Liver (tissue), 3 donors: ENCODE results near the gene CALB2.

ENCODE experiments used
- EGR1 ChIP-seq, 2 donors: IDR thresholded peaks; 2 replicates each; pipeline ENCODE4 v1.6.1; 2016 to 2018; ENCODE audit warnings: antibody characterized with exemption in 2 of 2, low read depth in 2 of 2
- FOXA1 ChIP-seq: IDR thresholded peaks from 2 replicates; pipeline ENCODE4 v1.6.1; 2016; ENCODE audit warnings: antibody characterized with exemption
- FOXA2 ChIP-seq: IDR thresholded peaks from 2 replicates; pipeline ENCODE4 v1.6.1; 2016; ENCODE audit warnings: antibody characterized with exemption
- GABPA ChIP-seq, 2 donors: IDR thresholded peaks in 1 of 2; conservative IDR thresholded peaks in 1 of 2; 2 replicates each; pipeline ENCODE4 v1.6.1; 2016; ENCODE audit warnings: antibody characterized with exemption in 2 of 2, mild to moderate bottlenecking in 1 of 2, moderate library complexity in 1 of 2
- JUND ChIP-seq, 2 donors: IDR thresholded peaks; 2 replicates each; pipeline ENCODE4 v1.6.1; 2016; ENCODE audit warnings: antibody characterized with exemption in 2 of 2
- RAD21 ChIP-seq, 2 donors: IDR thresholded peaks; 2 replicates each; pipeline ENCODE4 v1.6.1; 2016; ENCODE audit warnings: antibody characterized with exemption in 2 of 2, mild to moderate bottlenecking in 2 of 2
- TAF1 ChIP-seq: conservative IDR thresholded peaks from 2 replicates; pipeline ENCODE4 v1.6.1; 2016; ENCODE audit warnings: antibody characterized with exemption, mild to moderate bottlenecking
- YY1 ChIP-seq: IDR thresholded peaks from 2 replicates; pipeline ENCODE4 v1.6.1; 2016; ENCODE audit warnings: antibody characterized with exemption, mild to moderate bottlenecking
- TF ChIP-seq, protein P1 (sequence below): fragments of 150-350 bp; IDR thresholded peaks from 2 replicates; pipeline ENCODE4 v1.5.1; 2017; ENCODE audit warnings: improper control_type of control experiment, low read depth, low read length; ENCODE audit not compliant: missing input control
- TF ChIP-seq, protein P2 (sequence below): IDR thresholded peaks from 2 replicates; pipeline ENCODE4 v1.6.1; 2016; ENCODE audit warnings: antibody characterized with exemption, mild to moderate bottlenecking
- donor health status: healthy.
- donor health status: healthy.

- TF ChIP-seq, protein P1, sequence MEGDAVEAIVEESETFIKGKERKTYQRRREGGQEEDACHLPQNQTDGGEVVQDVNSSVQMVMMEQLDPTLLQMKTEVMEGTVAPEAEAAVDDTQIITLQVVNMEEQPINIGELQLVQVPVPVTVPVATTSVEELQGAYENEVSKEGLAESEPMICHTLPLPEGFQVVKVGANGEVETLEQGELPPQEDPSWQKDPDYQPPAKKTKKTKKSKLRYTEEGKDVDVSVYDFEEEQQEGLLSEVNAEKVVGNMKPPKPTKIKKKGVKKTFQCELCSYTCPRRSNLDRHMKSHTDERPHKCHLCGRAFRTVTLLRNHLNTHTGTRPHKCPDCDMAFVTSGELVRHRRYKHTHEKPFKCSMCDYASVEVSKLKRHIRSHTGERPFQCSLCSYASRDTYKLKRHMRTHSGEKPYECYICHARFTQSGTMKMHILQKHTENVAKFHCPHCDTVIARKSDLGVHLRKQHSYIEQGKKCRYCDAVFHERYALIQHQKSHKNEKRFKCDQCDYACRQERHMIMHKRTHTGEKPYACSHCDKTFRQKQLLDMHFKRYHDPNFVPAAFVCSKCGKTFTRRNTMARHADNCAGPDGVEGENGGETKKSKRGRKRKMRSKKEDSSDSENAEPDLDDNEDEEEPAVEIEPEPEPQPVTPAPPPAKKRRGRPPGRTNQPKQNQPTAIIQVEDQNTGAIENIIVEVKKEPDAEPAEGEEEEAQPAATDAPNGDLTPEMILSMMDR: no peak
- TF ChIP-seq TAF1: no peak
- TF ChIP-seq, protein P2, sequence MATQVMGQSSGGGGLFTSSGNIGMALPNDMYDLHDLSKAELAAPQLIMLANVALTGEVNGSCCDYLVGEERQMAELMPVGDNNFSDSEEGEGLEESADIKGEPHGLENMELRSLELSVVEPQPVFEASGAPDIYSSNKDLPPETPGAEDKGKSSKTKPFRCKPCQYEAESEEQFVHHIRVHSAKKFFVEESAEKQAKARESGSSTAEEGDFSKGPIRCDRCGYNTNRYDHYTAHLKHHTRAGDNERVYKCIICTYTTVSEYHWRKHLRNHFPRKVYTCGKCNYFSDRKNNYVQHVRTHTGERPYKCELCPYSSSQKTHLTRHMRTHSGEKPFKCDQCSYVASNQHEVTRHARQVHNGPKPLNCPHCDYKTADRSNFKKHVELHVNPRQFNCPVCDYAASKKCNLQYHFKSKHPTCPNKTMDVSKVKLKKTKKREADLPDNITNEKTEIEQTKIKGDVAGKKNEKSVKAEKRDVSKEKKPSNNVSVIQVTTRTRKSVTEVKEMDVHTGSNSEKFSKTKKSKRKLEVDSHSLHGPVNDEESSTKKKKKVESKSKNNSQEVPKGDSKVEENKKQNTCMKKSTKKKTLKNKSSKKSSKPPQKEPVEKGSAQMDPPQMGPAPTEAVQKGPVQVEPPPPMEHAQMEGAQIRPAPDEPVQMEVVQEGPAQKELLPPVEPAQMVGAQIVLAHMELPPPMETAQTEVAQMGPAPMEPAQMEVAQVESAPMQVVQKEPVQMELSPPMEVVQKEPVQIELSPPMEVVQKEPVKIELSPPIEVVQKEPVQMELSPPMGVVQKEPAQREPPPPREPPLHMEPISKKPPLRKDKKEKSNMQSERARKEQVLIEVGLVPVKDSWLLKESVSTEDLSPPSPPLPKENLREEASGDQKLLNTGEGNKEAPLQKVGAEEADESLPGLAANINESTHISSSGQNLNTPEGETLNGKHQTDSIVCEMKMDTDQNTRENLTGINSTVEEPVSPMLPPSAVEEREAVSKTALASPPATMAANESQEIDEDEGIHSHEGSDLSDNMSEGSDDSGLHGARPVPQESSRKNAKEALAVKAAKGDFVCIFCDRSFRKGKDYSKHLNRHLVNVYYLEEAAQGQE: no peak
- TF ChIP-seq YY1: no peak
- TF ChIP-seq JUND (IDR thresholded peaks at IDR 0.05): no peak
- TF ChIP-seq FOXA2: no peak
- TF ChIP-seq EGR1 (IDR thresholded peaks at IDR 0.05; ENCODE audit: low read depth in 2 of 2): no peak
- no peak for TF ChIP-seq RAD21 (IDR thresholded peaks at IDR 0.05)
- TF ChIP-seq GABPA (IDR thresholded peaks at IDR 0.05 in 1 of 2, conservative IDR thresholded peaks at IDR 0.05 in 1 of 2): no peak
- no peak for TF ChIP-seq FOXA1
Observed at GRCh38 chr16:71354156-71354555, 4.4 kb upstream of the CALB2 start.
